ENCODE data around the gene MYOM3. TPM values are rescaled to one million over a fixed set of nuclear protein-coding genes. Genes with fewer than 3 reads are reported as not detected.

Gene MYOM3
- total and polyA plus RNA-seq, 8 donors: 0.12 to 1.8 (median 0.18) TPM; not detected in 1

DNA sequence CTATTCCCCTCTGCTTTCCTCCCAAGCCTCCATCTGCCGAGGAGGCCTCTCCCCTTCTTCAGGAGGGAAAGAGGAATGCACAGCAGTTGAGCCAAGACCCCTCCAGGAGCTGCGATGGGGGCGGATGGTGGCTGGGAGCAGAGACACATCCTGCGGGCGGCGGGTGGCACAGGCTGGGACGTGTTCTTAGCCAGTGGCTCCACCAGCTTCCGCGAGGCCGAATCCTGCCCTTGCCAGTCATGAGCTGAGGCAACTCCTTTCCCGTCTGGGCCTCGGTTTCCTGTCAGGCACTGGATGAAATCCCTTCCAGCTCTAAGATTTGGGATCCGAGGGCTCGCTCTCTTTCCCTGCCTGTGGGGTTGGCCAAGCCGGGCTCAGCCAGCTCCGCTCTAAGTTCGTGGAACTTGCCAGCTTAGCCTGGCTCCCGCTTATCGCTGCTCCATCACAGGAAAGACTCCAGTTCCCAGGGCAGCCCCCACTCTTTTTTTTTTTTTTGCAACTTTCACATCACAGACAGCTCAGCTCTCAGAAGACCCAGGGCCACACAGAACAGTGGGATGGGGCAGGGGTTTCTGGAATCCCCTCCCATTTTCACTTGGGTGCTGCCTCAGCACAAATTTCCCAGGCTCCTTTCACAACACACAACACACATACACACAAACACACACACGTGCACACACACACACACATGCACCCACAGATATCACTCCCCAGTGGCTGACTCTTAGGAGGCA, 506 bp downstream of the MYOM3 start:
- no peak for DNase-seq
- Histone ChIP-seq H3K27me3 (peaks cover 0 to 39% (median 0%) of the 10 kb centered on the region in 3 donors), H3K9me3 (no peaks in the 10 kb centered on the region), H3K27ac (peak overlapping the region in 2 of 5 donors; percentile 4 to 26), H3K36me3 (no peaks in the 10 kb centered on the region), H3K4me1 (peaks cover 0 to 13% (median 9%) of the 10 kb centered on the region in 4 donors), H3K4me3 (no peak overlapping the region)
- TF ChIP-seq POLR2AphosphoS5 (IDR thresholded peaks at IDR 0.05) (no peak), POLR2A (IDR thresholded peaks at IDR 0.05) (no peak), EP300 (IDR thresholded peaks at IDR 0.05) (no peak)
- TF ChIP-seq, protein P1, sequence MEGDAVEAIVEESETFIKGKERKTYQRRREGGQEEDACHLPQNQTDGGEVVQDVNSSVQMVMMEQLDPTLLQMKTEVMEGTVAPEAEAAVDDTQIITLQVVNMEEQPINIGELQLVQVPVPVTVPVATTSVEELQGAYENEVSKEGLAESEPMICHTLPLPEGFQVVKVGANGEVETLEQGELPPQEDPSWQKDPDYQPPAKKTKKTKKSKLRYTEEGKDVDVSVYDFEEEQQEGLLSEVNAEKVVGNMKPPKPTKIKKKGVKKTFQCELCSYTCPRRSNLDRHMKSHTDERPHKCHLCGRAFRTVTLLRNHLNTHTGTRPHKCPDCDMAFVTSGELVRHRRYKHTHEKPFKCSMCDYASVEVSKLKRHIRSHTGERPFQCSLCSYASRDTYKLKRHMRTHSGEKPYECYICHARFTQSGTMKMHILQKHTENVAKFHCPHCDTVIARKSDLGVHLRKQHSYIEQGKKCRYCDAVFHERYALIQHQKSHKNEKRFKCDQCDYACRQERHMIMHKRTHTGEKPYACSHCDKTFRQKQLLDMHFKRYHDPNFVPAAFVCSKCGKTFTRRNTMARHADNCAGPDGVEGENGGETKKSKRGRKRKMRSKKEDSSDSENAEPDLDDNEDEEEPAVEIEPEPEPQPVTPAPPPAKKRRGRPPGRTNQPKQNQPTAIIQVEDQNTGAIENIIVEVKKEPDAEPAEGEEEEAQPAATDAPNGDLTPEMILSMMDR (IDR thresholded peaks at IDR 0.05): no peak
- WGBS, 5 donors: 84 to 86% (median 85%) methylated on average over 12 to 20 of the region's 20 CpGs
- intact Hi-C loops (cut with DNase I; ENCODE audit: low total_unique reads): no loop called here

DNA sequence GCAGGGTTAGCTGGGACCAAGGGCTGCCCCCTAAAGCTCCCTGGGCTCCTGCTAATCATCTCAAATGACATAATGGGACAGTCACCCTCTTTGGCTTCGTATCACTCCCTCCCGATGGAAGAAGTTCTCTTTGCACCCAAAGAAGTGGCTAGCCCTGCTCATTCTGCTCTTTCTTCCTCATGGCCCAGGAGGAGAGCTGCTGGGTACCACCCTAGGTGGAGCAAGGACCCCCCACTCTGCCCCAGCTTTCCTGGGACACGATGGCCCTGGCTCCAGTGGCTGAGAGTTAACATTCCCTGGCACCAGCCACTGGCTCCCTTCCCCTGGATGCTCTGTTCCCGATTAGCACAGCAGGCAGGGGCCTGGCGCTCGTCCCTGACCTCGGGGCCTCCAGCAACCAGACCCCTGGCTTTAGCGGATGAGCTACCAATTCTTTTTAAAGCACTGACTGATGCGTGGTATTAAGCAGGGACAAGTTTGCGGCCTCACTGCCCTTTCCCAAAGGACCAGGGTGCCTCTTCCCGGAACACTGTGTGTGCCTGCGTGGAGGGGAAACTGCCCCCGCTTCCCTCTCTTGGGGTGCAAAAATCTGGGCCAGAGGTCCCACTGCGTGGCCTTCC, 1.2 kb downstream of the MYOM3 start:
- peak in 1 of 2 donors; percentile 31 for DNase-seq
- no peaks in the 10 kb centered on the region for H3K36me3 ChIP-seq
- TF ChIP-seq POLR2A (IDR thresholded peaks at IDR 0.05) (no peak), EP300 (IDR thresholded peaks at IDR 0.05) (no peak)
- H3K9me3 ChIP-seq: no peaks in the 10 kb centered on the region
- no peak overlapping the region for H3K4me3 ChIP-seq
- intact Hi-C loops (cut with DNase I; ENCODE audit: low total_unique reads): no loop called here
- peaks cover 0 to 13% (median 9%) of the 10 kb centered on the region in 4 donors for H3K4me1 ChIP-seq
- H3K27me3 ChIP-seq: peaks cover 0 to 32% (median 0%) of the 10 kb centered on the region in 3 donors
- WGBS, 5 donors: 67 to 80% (median 76%) methylated on average over 14 of the region's 14 CpGs
- H3K27ac ChIP-seq: peak overlapping the region in 2 of 5 donors; percentile 4 to 26

DNA sequence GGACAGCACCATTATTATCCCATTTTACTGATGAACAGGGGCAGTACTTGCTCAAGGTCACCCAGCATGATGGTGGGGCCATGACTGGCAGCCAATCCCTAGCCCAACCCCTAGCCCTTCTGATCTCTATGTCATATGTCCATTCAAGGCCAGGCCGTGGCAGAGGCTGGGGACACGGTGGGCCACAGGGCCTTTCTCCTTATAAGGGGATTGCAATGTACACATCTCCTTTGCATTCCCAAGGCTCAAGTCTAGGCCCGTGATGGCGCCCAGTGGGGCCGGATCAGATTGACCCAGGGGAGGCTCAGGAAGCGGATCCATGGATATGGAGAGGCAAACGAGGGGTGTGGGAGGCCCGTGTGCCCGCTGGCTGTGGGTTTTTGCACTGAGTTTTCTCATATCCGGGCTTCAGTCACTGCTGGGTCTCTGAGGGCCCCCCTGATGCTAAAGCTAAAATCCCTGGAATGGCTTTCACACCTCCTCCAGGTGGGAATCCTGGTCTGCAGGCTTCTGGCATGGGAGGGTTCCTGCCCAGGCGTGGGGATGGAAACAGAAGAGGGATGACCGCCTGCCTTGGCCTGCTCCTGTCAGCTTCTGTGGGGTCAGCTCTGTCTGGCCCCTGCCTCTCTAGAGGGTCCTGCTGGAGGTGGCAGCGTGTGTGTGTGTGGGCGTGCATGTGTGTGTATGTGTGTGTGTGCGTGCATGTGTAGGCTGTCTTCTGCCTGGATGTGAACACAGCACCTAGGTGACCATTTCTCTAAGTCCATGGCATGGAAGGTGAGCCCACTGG, 2.1 kb downstream of the MYOM3 start:
- intact Hi-C loops (cut with DNase I; ENCODE audit: low total_unique reads): no loop called here
- no peak overlapping the region for H3K27ac ChIP-seq

DNA sequence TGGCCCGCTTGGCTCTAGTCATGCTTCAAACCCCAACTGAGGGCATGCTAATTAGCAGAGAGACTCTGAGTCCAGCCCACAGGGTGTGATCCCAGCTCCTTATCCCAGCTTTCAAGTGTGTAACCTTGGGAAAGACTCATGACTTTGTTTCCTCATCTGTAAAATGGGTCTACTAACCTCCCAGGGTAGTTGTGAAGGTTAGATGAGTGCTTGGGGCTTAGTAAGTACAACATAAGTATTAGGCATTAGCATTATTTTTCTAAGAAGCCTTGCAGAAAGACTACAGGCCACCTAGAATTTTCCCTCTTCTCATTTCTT, 2.8 kb downstream of the MYOM3 start:
- 58 to 94% (median 92%) methylated on average over 1 of the region's 1 CpG for WGBS, 5 donors
- DNase-seq: no peak
- intact Hi-C loops (cut with DNase I; ENCODE audit: low total_unique reads): no loop called here

More for the DNA sequence above, 2.1 kb downstream of the MYOM3 start:
- peaks cover 0 to 27% (median 0%) of the 10 kb centered on the region in 3 donors for H3K27me3 ChIP-seq
- peaks cover 0 to 13% (median 9%) of the 10 kb centered on the region in 4 donors for H3K4me1 ChIP-seq
- H3K36me3 ChIP-seq: no peaks in the 10 kb centered on the region
- TF ChIP-seq POLR2A (IDR thresholded peaks at IDR 0.05) (no peak), POLR2AphosphoS5 (IDR thresholded peaks at IDR 0.05) (no peak), EP300 (IDR thresholded peaks at IDR 0.05) (no peak)
- TF ChIP-seq, protein P1 (IDR thresholded peaks at IDR 0.05): no peak
- no peak overlapping the region for H3K4me3 ChIP-seq
- no peak for DNase-seq
- 82 to 90% (median 87%) methylated on average over 10 to 15 of the region's 15 CpGs for WGBS, 5 donors
- no peaks in the 10 kb centered on the region for H3K9me3 ChIP-seq

More for the DNA sequence above, 2.8 kb downstream of the MYOM3 start:
- Histone ChIP-seq H3K9me3 (no peaks in the 10 kb centered on the region), H3K4me1 (peaks cover 0 to 13% (median 9%) of the 10 kb centered on the region in 4 donors), H3K4me3 (no peak overlapping the region), H3K36me3 (no peaks in the 10 kb centered on the region), H3K27ac (no peak overlapping the region), H3K27me3 (peaks cover 0 to 19% (median 0%) of the 10 kb centered on the region in 3 donors)
- no peak for TF ChIP-seq EP300 (IDR thresholded peaks at IDR 0.05)
- TF ChIP-seq POLR2AphosphoS5 (IDR thresholded peaks at IDR 0.05): no peak
- TF ChIP-seq POLR2A (IDR thresholded peaks at IDR 0.05): no peak
- TF ChIP-seq, protein P1 (IDR thresholded peaks at IDR 0.05): no peak

Data from stomach (tissue), 9 donors.